ENCODE measurements around the gene CNGA2. TPM values are rescaled to one million over a fixed set of nuclear protein-coding genes. Genes with fewer than 3 reads are reported as not detected.

Gene CNGA2
- total and polyA plus RNA-seq, 2 experiments from 2014 or later: not detected

DNA sequence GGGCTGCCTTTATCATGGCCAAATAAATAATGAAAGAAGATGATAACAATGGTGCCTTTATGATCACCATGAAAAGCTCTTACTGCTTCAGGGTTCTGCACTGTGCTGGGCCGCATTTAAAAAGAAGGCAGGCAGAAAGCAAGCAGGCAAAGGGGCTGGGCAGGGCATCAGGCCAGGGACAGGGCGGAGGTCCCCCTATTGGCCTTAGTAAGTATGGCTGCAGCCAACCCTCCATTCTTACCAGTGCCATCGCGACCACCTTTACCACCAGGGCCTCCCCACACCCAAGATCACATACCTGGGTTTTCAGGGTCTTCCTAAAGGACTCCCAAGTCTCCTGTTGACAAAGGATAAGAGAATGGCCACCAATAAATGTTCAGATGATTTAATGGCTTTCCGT lies 38.9 kb downstream of the CNGA2 start:
- no peak overlapping the region for H3K27ac Mint-ChIP-seq
- Histone ChIP-seq H3K4me3 (no peak overlapping the region), H3K4me1 (ENCODE audit: insufficient read depth) (no peaks in the 10 kb centered on the region; the same call in 1 of the 2 replicates), H3K79me2 (replicated peaks; ENCODE audit: insufficient read depth) (no peaks in the 10 kb centered on the region), H3K4me2 (no peak overlapping the region), H3F3A (replicated peaks; ENCODE audit: low read depth) (no peaks in the 10 kb centered on the region), H3K27ac (ENCODE audit: low read depth) (no peak overlapping the region), H3K27me3 (ENCODE audit: insufficient read depth) (no peaks in the 10 kb centered on the region), H3K36me3 (ENCODE audit: insufficient read depth) (no peaks in the 10 kb centered on the region), H2AFZ (no peak overlapping the region), H3K9me2 (ENCODE audit: insufficient read depth) (no peaks in the 10 kb centered on the region), H4K20me1 (replicated peaks; ENCODE audit: insufficient read depth) (no peaks in the 10 kb centered on the region)
- no peak overlapping the region for H3K4me3 Mint-ChIP-seq
- ATAC-seq (peak; percentile 58), DNase-seq (ENCODE audit: low spot score) (peak; percentile 3)
- no peaks in the 10 kb centered on the region; the same call in 2 of the 3 replicates for H3K9me3 Mint-ChIP-seq
- no peaks in the 10 kb centered on the region for H3K36me3 Mint-ChIP-seq (ENCODE audit: low read depth)
- no peak for TF ChIP-seq STAT1 (IDR thresholded peaks at IDR 0.05; ENCODE audit: unreplicated experiment)
- TF ChIP-seq, protein P1, sequence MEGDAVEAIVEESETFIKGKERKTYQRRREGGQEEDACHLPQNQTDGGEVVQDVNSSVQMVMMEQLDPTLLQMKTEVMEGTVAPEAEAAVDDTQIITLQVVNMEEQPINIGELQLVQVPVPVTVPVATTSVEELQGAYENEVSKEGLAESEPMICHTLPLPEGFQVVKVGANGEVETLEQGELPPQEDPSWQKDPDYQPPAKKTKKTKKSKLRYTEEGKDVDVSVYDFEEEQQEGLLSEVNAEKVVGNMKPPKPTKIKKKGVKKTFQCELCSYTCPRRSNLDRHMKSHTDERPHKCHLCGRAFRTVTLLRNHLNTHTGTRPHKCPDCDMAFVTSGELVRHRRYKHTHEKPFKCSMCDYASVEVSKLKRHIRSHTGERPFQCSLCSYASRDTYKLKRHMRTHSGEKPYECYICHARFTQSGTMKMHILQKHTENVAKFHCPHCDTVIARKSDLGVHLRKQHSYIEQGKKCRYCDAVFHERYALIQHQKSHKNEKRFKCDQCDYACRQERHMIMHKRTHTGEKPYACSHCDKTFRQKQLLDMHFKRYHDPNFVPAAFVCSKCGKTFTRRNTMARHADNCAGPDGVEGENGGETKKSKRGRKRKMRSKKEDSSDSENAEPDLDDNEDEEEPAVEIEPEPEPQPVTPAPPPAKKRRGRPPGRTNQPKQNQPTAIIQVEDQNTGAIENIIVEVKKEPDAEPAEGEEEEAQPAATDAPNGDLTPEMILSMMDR (conservative IDR thresholded peaks at IDR 0.05; ENCODE audit: low read depth in 2 of 2): peak in 1 of 2 experiments; percentile 31; a peak in 2 of 4 replicates
- no peaks in the 10 kb centered on the region for H3K27me3 Mint-ChIP-seq (ENCODE audit: insufficient read depth, low read depth, poor library complexity)
- peaks cover 13% of the 10 kb centered on the region for H3K4me1 Mint-ChIP-seq

DNA sequence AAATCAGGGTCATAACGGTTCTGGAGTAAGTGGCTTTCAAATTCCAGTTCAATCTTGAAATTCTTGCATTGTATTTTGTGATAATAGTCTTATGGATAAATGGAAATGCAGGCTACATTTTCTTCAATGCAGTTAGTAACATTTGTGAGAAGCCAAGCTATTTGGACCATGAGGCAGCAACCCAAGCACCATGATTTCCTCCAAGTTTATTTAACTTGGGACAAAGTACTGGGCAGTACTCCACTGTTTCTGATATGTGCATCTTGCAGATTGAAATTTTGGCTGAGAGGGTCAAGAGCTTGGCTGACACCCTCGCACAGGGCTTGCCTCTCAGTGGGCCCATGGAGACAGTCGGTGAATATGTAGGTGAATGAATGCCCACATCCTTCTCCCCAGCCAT lies 39.9 kb downstream of the CNGA2 start:
- Histone ChIP-seq H3K4me2 (no peak overlapping the region), H3K27ac (ENCODE audit: low read depth) (no peak overlapping the region), H3K4me3 (no peak overlapping the region), H3F3A (replicated peaks; ENCODE audit: low read depth) (no peaks in the 10 kb centered on the region), H3K79me2 (replicated peaks; ENCODE audit: insufficient read depth) (no peaks in the 10 kb centered on the region), H3K27me3 (ENCODE audit: insufficient read depth) (no peaks in the 10 kb centered on the region), H3K9me2 (ENCODE audit: insufficient read depth) (no peaks in the 10 kb centered on the region), H3K36me3 (ENCODE audit: insufficient read depth) (no peaks in the 10 kb centered on the region), H4K20me1 (replicated peaks; ENCODE audit: insufficient read depth) (no peaks in the 10 kb centered on the region), H3K4me1 (ENCODE audit: insufficient read depth) (no peaks in the 10 kb centered on the region; the same call in 1 of the 2 replicates), H2AFZ (no peak overlapping the region)
- H3K4me3 Mint-ChIP-seq: no peak overlapping the region
- H3K27me3 Mint-ChIP-seq (ENCODE audit: insufficient read depth, low read depth, poor library complexity): no peaks in the 10 kb centered on the region
- no peak for ATAC-seq
- no peaks in the 10 kb centered on the region for H3K36me3 Mint-ChIP-seq (ENCODE audit: low read depth)
- H3K9me3 Mint-ChIP-seq: no peaks in the 10 kb centered on the region; the same call in 2 of the 3 replicates
- DNase-seq (ENCODE audit: low spot score): no peak
- peaks cover 13% of the 10 kb centered on the region for H3K4me1 Mint-ChIP-seq
- H3K27ac Mint-ChIP-seq: no peak overlapping the region
- TF ChIP-seq STAT1 (IDR thresholded peaks at IDR 0.05; ENCODE audit: unreplicated experiment): no peak
- TF ChIP-seq EZH2phosphoT487 (IDR thresholded peaks at IDR 0.05; ENCODE audit: unreplicated experiment): no peak
- TF ChIP-seq ZNF331 (CRISPR knock-in tag; IDR thresholded peaks at IDR 0.05; ENCODE audit: low read depth): no peak
- no peak for TF ChIP-seq EZH2 (IDR thresholded peaks at IDR 0.05; ENCODE audit: low read depth, unreplicated experiment)
- no peak for TF ChIP-seq ZNF114 (CRISPR knock-in tag; IDR thresholded peaks at IDR 0.05)
- TF ChIP-seq, protein P2, sequence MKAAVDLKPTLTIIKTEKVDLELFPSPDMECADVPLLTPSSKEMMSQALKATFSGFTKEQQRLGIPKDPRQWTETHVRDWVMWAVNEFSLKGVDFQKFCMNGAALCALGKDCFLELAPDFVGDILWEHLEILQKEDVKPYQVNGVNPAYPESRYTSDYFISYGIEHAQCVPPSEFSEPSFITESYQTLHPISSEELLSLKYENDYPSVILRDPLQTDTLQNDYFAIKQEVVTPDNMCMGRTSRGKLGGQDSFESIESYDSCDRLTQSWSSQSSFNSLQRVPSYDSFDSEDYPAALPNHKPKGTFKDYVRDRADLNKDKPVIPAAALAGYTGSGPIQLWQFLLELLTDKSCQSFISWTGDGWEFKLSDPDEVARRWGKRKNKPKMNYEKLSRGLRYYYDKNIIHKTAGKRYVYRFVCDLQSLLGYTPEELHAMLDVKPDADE (IDR thresholded peaks at IDR 0.05): no peak
- no peak for TF ChIP-seq CREB1 (CRISPR knock-in tag; IDR thresholded peaks at IDR 0.05; ENCODE audit: low read depth)
- TF ChIP-seq, protein P3, sequence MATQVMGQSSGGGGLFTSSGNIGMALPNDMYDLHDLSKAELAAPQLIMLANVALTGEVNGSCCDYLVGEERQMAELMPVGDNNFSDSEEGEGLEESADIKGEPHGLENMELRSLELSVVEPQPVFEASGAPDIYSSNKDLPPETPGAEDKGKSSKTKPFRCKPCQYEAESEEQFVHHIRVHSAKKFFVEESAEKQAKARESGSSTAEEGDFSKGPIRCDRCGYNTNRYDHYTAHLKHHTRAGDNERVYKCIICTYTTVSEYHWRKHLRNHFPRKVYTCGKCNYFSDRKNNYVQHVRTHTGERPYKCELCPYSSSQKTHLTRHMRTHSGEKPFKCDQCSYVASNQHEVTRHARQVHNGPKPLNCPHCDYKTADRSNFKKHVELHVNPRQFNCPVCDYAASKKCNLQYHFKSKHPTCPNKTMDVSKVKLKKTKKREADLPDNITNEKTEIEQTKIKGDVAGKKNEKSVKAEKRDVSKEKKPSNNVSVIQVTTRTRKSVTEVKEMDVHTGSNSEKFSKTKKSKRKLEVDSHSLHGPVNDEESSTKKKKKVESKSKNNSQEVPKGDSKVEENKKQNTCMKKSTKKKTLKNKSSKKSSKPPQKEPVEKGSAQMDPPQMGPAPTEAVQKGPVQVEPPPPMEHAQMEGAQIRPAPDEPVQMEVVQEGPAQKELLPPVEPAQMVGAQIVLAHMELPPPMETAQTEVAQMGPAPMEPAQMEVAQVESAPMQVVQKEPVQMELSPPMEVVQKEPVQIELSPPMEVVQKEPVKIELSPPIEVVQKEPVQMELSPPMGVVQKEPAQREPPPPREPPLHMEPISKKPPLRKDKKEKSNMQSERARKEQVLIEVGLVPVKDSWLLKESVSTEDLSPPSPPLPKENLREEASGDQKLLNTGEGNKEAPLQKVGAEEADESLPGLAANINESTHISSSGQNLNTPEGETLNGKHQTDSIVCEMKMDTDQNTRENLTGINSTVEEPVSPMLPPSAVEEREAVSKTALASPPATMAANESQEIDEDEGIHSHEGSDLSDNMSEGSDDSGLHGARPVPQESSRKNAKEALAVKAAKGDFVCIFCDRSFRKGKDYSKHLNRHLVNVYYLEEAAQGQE (IDR thresholded peaks at IDR 0.05; ENCODE audit: unreplicated experiment): no peak

Measured in GM23338 (cell line).